GM19238 (cell line): ENCODE data around the gene ARHGAP26.
"Not testable (repeated sequence)": the region's sequence is repeated elsewhere in the genome, so short reads cannot be mapped to it uniquely, and the experiment has no call there.

ENCODE experiments used
- DNase-seq: peaks from one replicate; pipeline ENCODE4 v3.0.0; 2011; ENCODE audit warnings: low spot score; ENCODE audit not compliant: insufficient read length

ARHGAP26 gene

DNA sequence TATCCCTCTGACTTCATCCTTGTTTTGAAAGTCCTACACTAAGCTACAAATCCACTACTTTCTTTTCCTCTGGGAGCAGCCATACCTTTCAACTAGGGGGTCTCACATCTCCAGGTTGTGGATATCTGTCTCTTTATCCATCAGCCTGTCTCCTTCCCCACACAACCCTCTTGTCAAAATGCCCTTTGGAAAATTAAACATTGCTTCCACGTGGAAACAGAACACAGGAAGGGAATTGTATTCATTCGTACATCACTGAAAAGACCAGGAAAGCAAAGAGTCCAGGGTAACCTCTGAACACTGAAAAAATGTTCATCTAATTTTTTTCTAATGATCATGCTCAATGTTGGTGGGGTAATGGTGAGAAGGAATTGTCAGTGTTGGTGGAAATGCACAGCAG, 429.7 kb downstream of the ARHGAP26 start:
- DNase-seq, result no peak

DNA sequence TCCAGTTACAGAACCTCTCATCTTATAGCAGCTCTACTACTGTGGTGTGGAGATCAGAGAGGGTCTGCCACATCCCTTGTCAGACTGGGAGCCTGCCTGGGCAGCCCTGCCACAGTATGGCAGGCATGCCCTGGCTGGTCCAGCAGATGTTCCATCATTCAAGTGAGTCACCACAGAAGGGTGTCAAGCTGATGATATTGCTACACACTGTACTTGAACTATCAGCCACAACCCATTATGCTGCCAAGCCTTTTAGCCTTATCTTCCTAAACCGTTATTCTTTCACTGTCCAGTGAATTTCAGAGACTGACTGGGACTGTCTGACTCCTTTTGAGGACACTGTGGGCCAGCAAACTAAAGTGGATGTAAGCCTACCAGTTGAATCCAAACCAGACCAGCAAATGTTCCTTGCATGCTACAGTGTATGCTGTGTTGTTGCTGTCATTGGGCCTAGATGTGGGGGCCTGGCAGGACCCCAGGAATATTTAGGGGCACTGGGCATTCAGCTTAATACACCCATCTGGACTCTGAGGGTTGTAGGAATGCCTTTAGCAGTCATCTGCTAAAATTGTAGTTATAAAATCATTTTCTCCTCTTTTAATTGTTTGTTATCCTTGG, 430.7 kb downstream of the ARHGAP26 start:
- no peak for DNase-seq

GRCh38 chr5:143201589-143201988, 431.4 kb downstream of the ARHGAP26 start:
- DNase-seq, result no peak

GRCh38 chr5:143203301-143203956, 433.3 kb downstream of the ARHGAP26 start:
- DNase-seq, result not testable (repeated sequence)

DNA sequence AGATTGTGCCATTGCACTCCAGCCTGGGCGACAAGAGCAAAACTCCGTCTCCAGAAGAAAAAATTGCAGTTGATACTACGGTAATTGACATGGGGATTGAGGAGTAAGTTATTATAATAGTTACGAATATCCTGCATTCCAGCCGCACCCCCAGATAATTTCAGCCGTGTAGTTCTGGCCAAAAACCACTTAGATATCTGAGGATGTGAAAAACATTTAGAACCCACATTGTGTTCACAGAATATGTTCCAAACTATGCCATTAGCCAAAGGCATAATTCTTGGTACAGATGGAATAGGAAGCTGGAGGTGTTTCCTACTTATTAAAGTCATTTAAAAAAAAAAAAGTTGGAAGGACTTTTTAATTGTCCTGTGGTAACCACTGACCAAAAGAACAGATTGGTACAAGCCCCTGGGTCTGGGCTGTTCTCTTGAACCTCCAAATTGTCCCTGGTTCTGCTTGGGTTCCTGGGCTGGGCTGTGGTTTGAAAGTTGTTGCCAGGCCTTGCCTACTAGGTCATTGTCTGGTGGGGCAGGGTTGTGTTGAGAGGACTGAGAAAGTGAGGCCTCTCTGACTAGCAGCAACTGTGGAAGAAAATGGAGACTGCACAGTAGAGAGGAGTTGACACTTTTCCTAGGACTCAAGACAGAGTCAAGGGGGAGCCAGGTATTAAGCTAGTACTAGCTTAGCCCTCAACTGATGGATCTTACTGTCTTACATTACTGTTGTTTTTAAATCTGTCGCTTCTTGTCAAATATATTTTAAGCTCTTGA, 434.5 kb downstream of the ARHGAP26 start:
- DNase-seq, result no peak

DNA sequence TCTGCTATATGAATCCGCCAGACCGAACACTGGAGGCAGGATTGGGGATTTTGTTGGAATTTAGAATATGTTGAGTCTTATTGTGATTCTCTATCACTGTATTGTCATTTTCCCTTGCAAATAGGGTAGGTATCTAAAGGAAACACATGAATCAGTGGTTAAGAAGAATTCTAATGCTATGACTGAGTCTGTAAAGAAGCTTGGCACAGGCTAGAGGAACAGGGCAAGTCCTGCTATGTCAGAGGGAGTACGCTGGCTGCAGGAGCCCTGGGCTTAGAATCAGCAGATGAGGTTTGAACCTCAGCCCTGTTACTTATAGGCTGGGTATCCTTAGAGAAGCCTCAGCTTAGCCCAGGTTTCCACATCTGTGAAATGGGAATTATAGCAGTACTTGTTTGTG, 435.2 kb downstream of the ARHGAP26 start:
- no peak for DNase-seq

DNA sequence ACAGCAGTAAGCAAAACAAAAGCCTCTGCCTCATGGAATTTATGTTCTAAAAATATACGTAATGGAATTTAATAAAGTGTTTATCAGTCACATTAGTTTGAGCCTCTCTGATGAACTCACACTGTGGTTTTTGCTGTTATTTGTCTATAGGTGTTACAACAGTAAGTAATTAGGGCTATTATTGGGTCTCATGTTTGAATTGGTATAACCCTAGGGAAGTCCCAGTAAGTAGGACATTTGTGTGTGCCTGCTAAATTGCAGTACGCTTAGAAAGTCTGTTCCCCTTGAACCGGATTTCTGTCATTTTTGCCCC, 435.7 kb downstream of the ARHGAP26 start:
- no peak for DNase-seq

DNA sequence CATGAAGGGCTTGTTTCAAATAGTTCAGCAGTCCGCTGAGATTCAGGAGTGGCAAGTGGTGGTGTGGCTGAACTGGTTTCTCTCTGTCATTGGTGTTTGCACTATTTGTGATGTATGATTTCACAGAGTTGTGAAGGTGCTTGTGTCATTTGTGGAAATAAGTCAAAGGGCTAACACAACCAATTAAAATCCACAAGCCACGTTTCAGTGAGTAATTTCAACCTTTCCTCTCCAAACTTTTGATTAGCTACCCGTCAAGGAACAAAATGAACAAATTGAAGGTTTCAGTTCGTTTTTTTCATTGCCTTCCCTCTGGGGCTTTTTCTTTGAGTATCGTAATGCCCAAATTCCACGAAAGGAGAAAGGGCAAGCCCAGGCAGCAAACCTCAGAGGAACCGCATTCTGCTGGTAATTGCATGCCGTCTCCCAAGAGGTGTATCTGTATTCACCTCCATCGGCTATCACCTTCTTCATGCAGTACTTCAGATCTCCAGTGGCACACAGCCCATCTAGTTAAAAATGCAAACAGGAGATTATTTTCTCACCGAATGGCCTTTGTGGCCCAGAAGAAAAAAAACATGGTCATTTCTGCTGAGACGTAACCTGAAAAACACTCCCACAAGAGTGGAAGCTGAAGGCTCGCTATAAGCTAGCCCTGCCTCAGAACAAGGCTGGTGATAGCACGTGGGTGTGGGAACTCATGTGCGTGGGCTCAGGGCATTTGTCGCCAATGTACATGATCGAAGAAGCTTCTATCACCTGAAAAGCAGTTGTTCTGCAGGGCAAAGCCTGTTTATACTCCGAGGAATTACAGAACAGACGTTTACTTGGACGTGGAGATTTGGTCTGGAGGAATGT, 436.2 kb downstream of the ARHGAP26 start:
- DNase-seq, result no peak

DNA sequence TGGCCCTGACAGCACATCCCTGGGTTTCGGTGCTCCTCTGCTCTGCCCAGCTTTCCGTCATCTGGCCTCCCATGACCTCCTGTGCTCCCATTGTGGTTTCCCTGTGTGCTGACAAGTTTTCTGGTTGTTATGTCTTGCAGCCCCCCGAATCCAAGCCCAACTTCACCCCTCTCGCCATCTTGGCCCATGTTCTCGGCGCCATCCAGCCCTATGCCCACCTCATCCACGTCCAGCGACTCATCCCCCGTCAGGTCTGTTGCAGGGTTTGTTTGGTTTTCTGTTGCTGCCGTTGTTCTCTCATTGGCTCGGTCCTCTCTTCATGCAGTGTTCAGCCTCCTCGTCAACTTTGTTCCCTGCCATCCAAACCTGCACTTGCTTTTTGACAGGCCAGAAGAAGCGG, 436.9 kb downstream of the ARHGAP26 start:
- DNase-seq, result no peak

- DNase-seq, result no peak
Observed at GRCh38 chr5:143207563-143208364, 437.6 kb downstream of the ARHGAP26 start.

- no peak for DNase-seq
Observed at GRCh38 chr5:143208365-143208641, 438.1 kb downstream of the ARHGAP26 start.

DNA sequence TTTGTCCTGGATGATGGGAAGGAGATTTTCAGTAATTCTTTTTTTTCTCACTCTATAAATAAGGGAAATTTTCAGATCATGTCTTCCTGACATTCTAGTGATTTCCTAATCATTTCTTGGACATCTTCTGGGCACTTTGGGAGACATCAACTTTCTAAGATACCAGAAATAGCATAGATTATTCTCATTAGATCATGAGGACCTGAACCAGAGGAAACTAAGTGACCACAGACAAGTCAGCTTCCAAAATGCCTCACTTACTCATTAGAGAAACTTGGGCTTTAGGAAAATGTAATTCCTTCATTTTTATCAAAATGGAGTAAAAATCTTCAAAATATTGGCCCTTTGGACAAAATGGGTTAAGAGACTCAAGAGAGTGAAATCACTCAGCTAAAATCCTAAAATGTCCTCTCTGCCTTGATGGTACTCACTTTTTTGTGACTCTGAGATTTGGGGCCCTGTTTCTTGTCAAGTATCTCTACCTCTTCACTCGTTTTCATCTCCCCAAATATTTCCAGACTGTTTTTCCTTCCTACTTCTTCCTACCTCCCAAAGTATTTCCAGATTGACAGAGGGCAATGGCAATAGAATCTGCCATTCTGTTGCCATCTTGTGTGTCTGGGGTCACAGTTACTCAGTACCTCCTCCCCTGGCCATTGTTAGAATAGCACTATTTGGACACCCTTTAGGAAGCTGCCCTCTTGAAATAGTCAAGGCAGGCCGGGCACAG, 438.8 kb downstream of the ARHGAP26 start:
- DNase-seq, result no peak

DNA sequence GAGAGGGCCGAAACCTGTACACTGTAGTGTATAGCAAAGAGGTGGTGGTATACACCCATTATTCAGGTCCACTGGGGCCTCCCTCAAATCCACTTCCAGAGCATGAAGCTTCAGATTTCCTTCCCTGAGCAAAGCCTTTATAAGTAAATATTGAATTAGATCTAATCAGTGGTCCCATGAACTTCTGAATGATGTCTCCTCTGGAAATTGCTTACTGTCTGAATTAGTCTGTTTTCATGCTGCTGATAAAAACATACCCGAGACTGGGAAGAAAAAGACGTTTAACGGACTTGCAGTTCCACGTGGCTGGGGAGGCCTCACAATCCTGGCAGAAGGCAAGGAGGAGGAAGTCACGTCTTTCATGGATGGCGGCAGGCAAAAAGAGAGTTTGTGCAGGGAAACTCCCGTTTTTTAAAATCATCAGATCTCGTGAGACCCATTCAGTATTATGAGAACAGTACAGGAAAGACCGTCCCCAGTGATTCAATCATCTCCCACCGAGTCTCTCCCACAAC, 439.8 kb downstream of the ARHGAP26 start:
- no peak for DNase-seq

DNA sequence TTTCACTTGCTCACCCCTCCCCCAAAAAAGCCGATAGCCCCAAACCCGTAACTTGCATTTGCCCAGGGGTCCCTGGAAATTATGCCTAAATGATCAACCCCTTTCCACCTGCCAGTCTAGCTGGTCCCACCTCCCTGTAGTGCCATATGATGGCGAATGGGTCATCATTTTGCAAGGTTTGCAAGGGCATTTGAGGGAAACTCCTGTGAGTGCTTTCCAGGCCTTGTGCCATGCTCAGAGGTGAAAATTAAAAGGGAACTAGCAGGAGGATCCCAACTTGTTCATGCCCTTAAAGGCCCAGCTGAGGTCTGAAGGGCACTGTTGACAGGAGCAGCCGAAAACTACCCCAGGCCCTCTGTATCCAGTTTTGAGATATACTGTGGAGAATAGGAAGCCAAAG, 440.4 kb downstream of the ARHGAP26 start:
- no peak for DNase-seq

DNA sequence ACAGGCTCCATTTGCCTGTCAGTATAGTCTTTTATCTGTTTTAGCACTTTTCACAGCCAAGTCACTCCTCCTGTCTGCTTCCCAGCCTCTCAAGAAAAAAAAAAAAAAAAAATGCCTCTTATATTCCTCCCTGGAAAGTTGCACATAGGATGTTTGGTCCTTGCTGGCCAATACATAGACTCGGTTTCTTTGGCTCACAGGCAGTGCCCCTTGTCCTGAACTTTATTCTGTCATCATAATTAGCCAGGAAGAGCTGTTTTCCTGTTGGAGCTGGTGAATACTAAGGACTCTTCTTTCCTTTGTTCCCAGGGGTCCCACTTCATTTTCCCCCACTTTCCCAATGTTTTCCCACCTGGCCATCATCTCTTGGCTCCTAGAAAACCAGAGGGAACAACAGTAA, 442.1 kb downstream of the ARHGAP26 start:
- no peak for DNase-seq

GRCh38 chr5:143213231-143213850, 443.2 kb downstream of the ARHGAP26 start:
- no peak for DNase-seq

DNA sequence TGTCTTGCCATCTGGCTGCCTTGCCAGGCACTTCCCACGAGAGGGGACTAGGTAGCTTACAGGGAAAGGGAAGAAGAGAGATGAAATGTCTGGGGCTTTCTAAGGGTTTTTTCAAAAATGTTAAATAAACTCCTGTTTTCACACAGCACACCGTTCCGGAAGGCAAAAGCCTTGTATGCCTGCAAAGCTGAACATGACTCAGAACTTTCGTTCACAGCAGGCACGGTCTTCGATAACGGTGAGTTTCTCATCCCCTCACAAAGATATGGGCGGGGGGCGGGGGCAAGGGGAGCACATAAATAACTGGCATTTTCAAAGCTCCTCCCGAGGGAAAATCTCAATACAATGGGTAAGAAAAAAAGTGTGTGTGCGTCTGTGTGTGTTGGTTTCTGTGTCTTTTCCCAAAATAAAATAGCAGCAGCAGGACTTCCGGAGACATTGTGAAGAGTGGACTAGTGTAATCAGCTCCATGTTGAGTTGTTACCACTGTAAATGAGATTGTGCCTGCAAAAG, 443.7 kb downstream of the ARHGAP26 start:
- peak; percentile 47 for DNase-seq

- no peak for DNase-seq
Observed at GRCh38 chr5:143214458-143214857, 444.3 kb downstream of the ARHGAP26 start.

DNA sequence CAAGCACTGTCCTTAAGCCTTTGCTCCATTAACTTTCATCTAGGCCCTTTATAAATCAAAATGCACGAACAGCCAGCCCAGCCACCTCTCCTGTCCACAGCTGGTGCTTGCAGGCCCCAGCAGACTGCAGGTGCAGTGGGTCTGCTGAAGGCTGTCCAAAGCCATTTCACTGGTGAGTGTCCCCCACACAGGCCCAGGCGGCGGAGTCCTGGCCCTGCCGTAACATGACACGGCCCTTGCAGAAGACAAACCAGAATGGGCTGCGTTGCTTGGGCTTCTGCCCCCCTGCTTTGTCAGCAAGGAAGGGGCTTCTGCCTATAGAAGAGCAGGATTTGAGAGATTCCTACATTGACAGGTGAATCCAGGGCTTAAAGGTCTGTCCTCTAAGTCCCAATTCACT, 444.7 kb downstream of the ARHGAP26 start:
- no peak for DNase-seq

DNA sequence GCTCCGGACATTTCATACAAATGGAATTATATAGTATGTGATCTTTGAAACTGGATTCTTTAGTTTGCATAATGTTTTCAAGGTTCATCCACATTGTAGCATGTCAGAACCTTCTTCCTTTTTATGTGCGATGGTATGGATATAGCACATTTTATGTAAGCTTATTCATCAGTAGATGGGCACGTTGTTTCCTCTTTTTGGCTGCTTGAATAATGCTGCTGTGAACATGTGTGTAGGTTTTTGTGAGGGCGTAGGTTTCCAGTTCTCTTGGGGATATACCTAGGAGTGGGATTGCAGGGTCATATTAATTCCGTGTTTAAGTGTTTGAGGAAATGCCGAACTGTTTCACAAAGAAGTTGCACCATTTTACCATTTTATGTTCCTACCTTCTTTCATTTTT, 445.5 kb downstream of the ARHGAP26 start:
- no peak for DNase-seq
